Endothelial cell of umbilical vein (primary cell): Measurements from ENCODE around the gene FBXO10. TPM values are rescaled to one million over a fixed set of nuclear protein-coding genes. Genes with fewer than 3 reads are reported as not detected.

ENCODE experiments used
- BruUV-seq: library from RNA; stranded (reverse); fragments of 400-500 nt; replicated peaks from 2 replicates; lab custom pipeline; 2021; lab: Mats Ljungman, UMichigan
- CTCF ChIA-PET: fragments of 300-600, 350-600 bp; sonication (Branson Sonifier 250); formaldehyde crosslinking; loops from one replicate; lab custom pipeline; 2021; ENCODE audit warnings: antibody characterized with exemption, inconsistent platforms; lab: Charles Lee
- POLR2A ChIA-PET: fragments of 300-600, 350-600 bp; sonication (Branson Sonifier 250); formaldehyde crosslinking; loops from one replicate; lab custom pipeline; 2021; ENCODE audit warnings: antibody characterized with exemption, inconsistent platforms; lab: Charles Lee
- DNase-seq: peaks from one replicate; pipeline ENCODE4 v3.0.0-alpha.2; 2011; ENCODE audit warnings: low read depth, low spot score
- FAIRE-seq: peaks from 2 replicates; lab custom pipeline; 2011; peaks lifted over from hg19 to GRCh38; lab: Jason Lieb, UNC
- H2AFZ ChIP-seq: 2 replicates; pipeline ENCODE4 v1.6.0; 2012; ENCODE audit warnings: low read depth, low read length, control low read depth, inconsistent platforms
- H3K27ac ChIP-seq: 2 replicates; pipeline ENCODE4 v1.5.1; 2011; ENCODE audit warnings: low read depth, mild to moderate bottlenecking, control low read depth, low read length, moderate library complexity; ENCODE audit not compliant: insufficient read depth
- H3K27me3 ChIP-seq, 2 experiments: 2 replicates each; pipeline versions ENCODE4 v1.6.0 to v1.6.1; 2011; ENCODE audit warnings: low read length in 2 of 2, mixed read lengths in 1 of 2; ENCODE audit not compliant: control insufficient read depth in 2 of 2, insufficient read depth in 2 of 2
- H3K36me3 ChIP-seq, 2 experiments: 2 replicates in 1 of 2; 3 replicates in 1 of 2; pipeline ENCODE4 v1.5.1; 2011; ENCODE audit warnings: low read length in 2 of 2, mild to moderate bottlenecking in 1 of 2, moderate library complexity in 1 of 2; ENCODE audit not compliant: control insufficient read depth in 2 of 2, insufficient read depth in 2 of 2; ENCODE audit errors: extremely low read depth in 1 of 2
- H3K4me1 ChIP-seq: 3 replicates; pipeline ENCODE4 v1.5.1; 2011; ENCODE audit warnings: mild to moderate bottlenecking, low read length; ENCODE audit not compliant: control insufficient read depth, insufficient read depth; ENCODE audit errors: extremely low read depth
- H3K4me2 ChIP-seq: 2 replicates; pipeline ENCODE4 v1.6.1; 2011; ENCODE audit warnings: low read length, control low read depth, mixed read lengths; ENCODE audit not compliant: insufficient read depth
- H3K4me3 ChIP-seq, 3 experiments: fragments of 200-600 bp in 1 of 3; sonication (generic), shearing (Covaris generic) in 1 of 3; replicated peaks in 1 of 3; 2 replicates each; pipeline ENCODE4 v1.5.1; 2011 to 2016; ENCODE audit warnings: control low read depth in 3 of 3, low read length in 3 of 3, mild to moderate bottlenecking in 2 of 3, inconsistent platforms in 1 of 3, low read depth in 1 of 3, moderate library complexity in 1 of 3; ENCODE audit not compliant: insufficient read depth in 1 of 3
- H3K79me2 ChIP-seq: 2 replicates; pipeline ENCODE4 v1.6.0; 2012; ENCODE audit warnings: low read length, inconsistent platforms; ENCODE audit not compliant: control insufficient read depth, insufficient read depth
- H3K9ac ChIP-seq: replicated peaks from 2 replicates; pipeline ENCODE3; 2011; ENCODE audit warnings: low read length, control low read depth; ENCODE audit not compliant: insufficient read depth; ENCODE audit errors: extremely low read depth
- H3K9me1 ChIP-seq: replicated peaks from 3 replicates; pipeline ENCODE4 v1.6.0; 2011; ENCODE audit warnings: mild to moderate bottlenecking, low read length; ENCODE audit not compliant: control insufficient read depth, insufficient read depth; ENCODE audit errors: extremely low read depth
- H3K9me3 ChIP-seq: replicated peaks from 2 replicates; pipeline ENCODE4 v1.5.1; 2012; ENCODE audit warnings: low read length, inconsistent platforms; ENCODE audit not compliant: control insufficient read depth, insufficient read depth
- H4K20me1 ChIP-seq: replicated peaks from 2 replicates; pipeline ENCODE3; 2011; ENCODE audit warnings: mild to moderate bottlenecking, low read length; ENCODE audit not compliant: control insufficient read depth, insufficient read depth; ENCODE audit errors: extremely low read depth
- EZH2 ChIP-seq: IDR thresholded peaks from 2 replicates; pipeline ENCODE4 v1.6.1; 2012; ENCODE audit warnings: borderline replicate concordance, low read depth, mild to moderate bottlenecking, moderate library complexity, low read length, inconsistent platforms; ENCODE audit not compliant: severe bottlenecking
- GATA2 ChIP-seq: IDR thresholded peaks from 2 replicates; pipeline ENCODE4 v1.7.0; 2011; ENCODE audit warnings: low read depth, mild to moderate bottlenecking, moderate library complexity, mixed read lengths, low read length; ENCODE audit not compliant: insufficient read length, insufficient read depth
- MYC ChIP-seq: IDR thresholded peaks from one replicate; pipeline ENCODE4 v1.6.1; 2011; ENCODE audit warnings: mild to moderate bottlenecking, low read depth, low read length
- POLR2A ChIP-seq: IDR thresholded peaks from 2 replicates; pipeline ENCODE4 v1.6.1; 2012; ENCODE audit warnings: low read depth, mild to moderate bottlenecking, control low read depth, low read length
- dilution Hi-C: fragments of 300-500 bp; cut with MboI; formaldehyde crosslinking; loops from one replicate; pipeline ENCODE4 v1.15.0; 2019; ENCODE audit warnings: low sequenced_read_pairs; ENCODE audit not compliant: extremely low pct_ligation_motif_present
- intact Hi-C: fragments of 100-400 bp; cut with micrococcal nuclease; formaldehyde crosslinking; loops from one replicate; pipeline ENCODE4 v1.10.0; 2022
- polyA plus RNA-seq, 4 experiments: library from polyadenylated mRNA; depleted of rRNA in 3 of 4; stranded (reverse) in 3 of 4; unstranded in 1 of 4; fragments of >200 nt; gene quantifications; 2 replicates each; pipeline versions ENCODE4 v1.2.1 to v1.2.3, GENCODE V29; 2011 to 2012; ENCODE audit warnings: missing spikeins in 1 of 4
- total RNA-seq: library from RNA; stranded (reverse); gene quantifications from 2 replicates; pipeline ENCODE4 v1.2.3, GENCODE V29; 2021
- TF ChIP-seq, protein P1 (sequence below), 2 donors: IDR thresholded peaks; 1 replicate in 1 of 2; 2 replicates in 1 of 2; pipeline ENCODE4 v1.5.1; 2011; ENCODE audit warnings: low read length in 2 of 2, mild to moderate bottlenecking in 2 of 2, moderate library complexity in 2 of 2, control low read depth in 1 of 2, inconsistent platforms in 1 of 2, low read depth in 1 of 2; ENCODE audit not compliant: insufficient read depth in 1 of 2; ENCODE audit errors: extremely low read depth in 1 of 2
- TF ChIP-seq, protein P2 (sequence below): IDR thresholded peaks from 2 replicates; pipeline ENCODE4 v1.6.1; 2011; ENCODE audit not compliant: insufficient read depth, insufficient read length

FBXO10 gene
- total and polyA plus RNA-seq, 2 donors (not counting 3 experiments of a cell fraction or from before 2014, with no cell fraction given) = 11.8 to 14.4 TPM

DNA sequence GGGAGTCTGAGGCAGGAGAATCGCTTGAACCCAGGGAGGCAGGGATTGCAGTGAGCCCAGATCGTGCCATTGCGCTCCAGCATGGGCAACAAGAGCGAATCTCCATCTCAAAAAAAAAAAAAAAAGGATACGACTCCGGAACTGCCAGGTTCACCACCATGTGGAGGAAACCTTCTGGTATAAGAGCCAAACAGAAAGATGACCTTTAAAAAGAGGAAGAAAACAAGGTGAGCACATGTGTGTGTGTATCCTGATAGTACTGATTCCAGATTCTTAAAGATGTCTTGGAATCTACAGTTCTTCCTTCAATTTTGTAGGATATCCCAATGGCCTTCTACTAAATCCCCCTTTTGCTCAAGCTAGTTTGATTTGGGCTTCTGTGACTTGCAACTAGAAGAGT lies 33.7 kb downstream of the FBXO10 start:
- ChIA-PET POLR2A (no interaction called here), CTCF (no interaction called here)
- no peaks in the 10 kb centered on the region for H3K9me1 ChIP-seq
- H3K4me3 ChIP-seq = no peak overlapping the region
- no peaks in the 10 kb centered on the region for H4K20me1 ChIP-seq
- H3K36me3 ChIP-seq = peaks cover 2 to 17% of the 10 kb centered on the region in 2 experiments
- H3K27ac ChIP-seq = no peak overlapping the region
- no peak overlapping the region for H3K4me2 ChIP-seq
- H3K4me1 ChIP-seq = no peaks in the 10 kb centered on the region
- no peak for TF ChIP-seq EZH2
- TF ChIP-seq, protein P1, sequence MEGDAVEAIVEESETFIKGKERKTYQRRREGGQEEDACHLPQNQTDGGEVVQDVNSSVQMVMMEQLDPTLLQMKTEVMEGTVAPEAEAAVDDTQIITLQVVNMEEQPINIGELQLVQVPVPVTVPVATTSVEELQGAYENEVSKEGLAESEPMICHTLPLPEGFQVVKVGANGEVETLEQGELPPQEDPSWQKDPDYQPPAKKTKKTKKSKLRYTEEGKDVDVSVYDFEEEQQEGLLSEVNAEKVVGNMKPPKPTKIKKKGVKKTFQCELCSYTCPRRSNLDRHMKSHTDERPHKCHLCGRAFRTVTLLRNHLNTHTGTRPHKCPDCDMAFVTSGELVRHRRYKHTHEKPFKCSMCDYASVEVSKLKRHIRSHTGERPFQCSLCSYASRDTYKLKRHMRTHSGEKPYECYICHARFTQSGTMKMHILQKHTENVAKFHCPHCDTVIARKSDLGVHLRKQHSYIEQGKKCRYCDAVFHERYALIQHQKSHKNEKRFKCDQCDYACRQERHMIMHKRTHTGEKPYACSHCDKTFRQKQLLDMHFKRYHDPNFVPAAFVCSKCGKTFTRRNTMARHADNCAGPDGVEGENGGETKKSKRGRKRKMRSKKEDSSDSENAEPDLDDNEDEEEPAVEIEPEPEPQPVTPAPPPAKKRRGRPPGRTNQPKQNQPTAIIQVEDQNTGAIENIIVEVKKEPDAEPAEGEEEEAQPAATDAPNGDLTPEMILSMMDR (IDR thresholded peaks at IDR 0.05; ENCODE audit: extremely low read depth in 1 of 2, insufficient read depth in 1 of 2, low read depth in 1 of 2, low read length in 2 of 2) = no peak
- no peak for TF ChIP-seq POLR2A
- no peak for FAIRE-seq
- H3K9ac ChIP-seq = no peak overlapping the region
- H3K27me3 ChIP-seq = no peaks in the 10 kb centered on the region
- H3K9me3 ChIP-seq = no peaks in the 10 kb centered on the region
- dilution Hi-C loops (no loop called here), intact Hi-C loops (no loop called here)
- no peaks in the 10 kb centered on the region for H3K79me2 ChIP-seq
- H2AFZ ChIP-seq = no peak overlapping the region
- BruUV-seq = no TSS peak
- DNase-seq = no peak

DNA sequence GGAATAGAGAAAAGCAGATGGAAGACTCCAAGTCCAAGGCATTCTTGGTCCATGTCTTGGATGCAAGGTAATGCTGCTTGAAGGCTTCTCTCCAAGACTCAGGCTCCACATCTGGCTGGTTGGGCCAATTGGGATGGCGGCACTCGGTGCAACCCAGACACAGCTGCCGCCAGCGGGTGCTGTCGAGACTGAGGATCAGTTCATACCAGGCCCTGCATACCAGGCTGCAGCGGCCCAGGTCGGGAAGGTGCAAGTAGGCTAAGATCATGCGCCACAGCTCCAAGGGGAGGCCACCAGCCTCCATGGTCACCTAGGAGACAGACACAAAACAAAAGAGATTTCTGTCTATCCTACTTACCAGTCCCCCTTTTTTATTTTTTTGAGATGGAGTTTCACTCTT lies 34.7 kb downstream of the FBXO10 start:
- Histone ChIP-seq H3K4me1 (no peaks in the 10 kb centered on the region), H3K9me3 (no peaks in the 10 kb centered on the region), H4K20me1 (no peaks in the 10 kb centered on the region), H3K9ac (no peak overlapping the region), H3K9me1 (no peaks in the 10 kb centered on the region), H3K36me3 (peaks cover 2 to 22% of the 10 kb centered on the region in 2 experiments), H3K79me2 (no peaks in the 10 kb centered on the region), H3K27me3 (no peaks in the 10 kb centered on the region), H3K4me3 (no peak overlapping the region), H3K27ac (no peak overlapping the region), H2AFZ (no peak overlapping the region), H3K4me2 (no peak overlapping the region)
- DNase-seq = no peak
- TF ChIP-seq EZH2 (no peak), GATA2 (no peak), MYC (no peak)
- TF ChIP-seq, protein P1 (IDR thresholded peaks at IDR 0.05; ENCODE audit: extremely low read depth in 1 of 2, insufficient read depth in 1 of 2, low read depth in 1 of 2, low read length in 2 of 2) = no peak
- TF ChIP-seq, protein P2, sequence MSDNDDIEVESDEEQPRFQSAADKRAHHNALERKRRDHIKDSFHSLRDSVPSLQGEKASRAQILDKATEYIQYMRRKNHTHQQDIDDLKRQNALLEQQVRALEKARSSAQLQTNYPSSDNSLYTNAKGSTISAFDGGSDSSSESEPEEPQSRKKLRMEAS = no peak
- ChIA-PET POLR2A (no interaction called here), CTCF (no interaction called here)
- BruUV-seq = no TSS peak
- dilution Hi-C loops (no loop called here), intact Hi-C loops (no loop called here)
- no peak for FAIRE-seq
